Measurements from ENCODE around the gene MPO. TPM values are rescaled to one million over a fixed set of nuclear protein-coding genes. Genes with fewer than 3 reads are reported as not detected.

MPO gene
- total RNA-seq, 1 donor from 2014 or later = not detected

GRCh38 chr17:58263773-58264172 is 17.0 kb downstream of the MPO start:
- no peaks in the 10 kb centered on the region for H3K4me1 Mint-ChIP-seq (ENCODE audit: low read depth)
- peaks cover 2% of the 10 kb centered on the region for H3K36me3 Mint-ChIP-seq (ENCODE audit: low read depth)
- no peak for DNase-seq (ENCODE audit: low spot score)
- no peak for TF ChIP-seq CTCF (IDR thresholded peaks at IDR 0.05)
- H3K27me3 Mint-ChIP-seq (ENCODE audit: low read depth) = peaks cover 56% of the 10 kb centered on the region
- H3K9me3 Mint-ChIP-seq (ENCODE audit: low read depth) = peaks cover 11% of the 10 kb centered on the region
- H3K4me3 Mint-ChIP-seq (ENCODE audit: unreplicated experiment) = no peak overlapping the region
- no peak overlapping the region for H3K27ac Mint-ChIP-seq (ENCODE audit: unreplicated experiment)

GRCh38 chr17:58262149-58262548 is 18.6 kb downstream of the MPO start:
- Mint-ChIP-seq H3K36me3 (ENCODE audit: low read depth) (peaks cover 2% of the 10 kb centered on the region), H3K4me1 (ENCODE audit: low read depth) (no peaks in the 10 kb centered on the region), H3K9me3 (ENCODE audit: low read depth) (peaks cover 11% of the 10 kb centered on the region), H3K4me3 (ENCODE audit: unreplicated experiment) (no peak overlapping the region), H3K27me3 (ENCODE audit: low read depth) (peaks cover 69% of the 10 kb centered on the region), H3K27ac (ENCODE audit: unreplicated experiment) (no peak overlapping the region)
- no peak for DNase-seq (ENCODE audit: low spot score)
- no peak for TF ChIP-seq CTCF (IDR thresholded peaks at IDR 0.05)

- Mint-ChIP-seq H3K27ac (ENCODE audit: unreplicated experiment) (no peak overlapping the region), H3K27me3 (ENCODE audit: low read depth) (peaks cover 72% of the 10 kb centered on the region), H3K4me3 (ENCODE audit: unreplicated experiment) (no peak overlapping the region), H3K9me3 (ENCODE audit: low read depth) (no peaks in the 10 kb centered on the region), H3K4me1 (ENCODE audit: low read depth) (peaks cover 4% of the 10 kb centered on the region), H3K36me3 (ENCODE audit: low read depth) (no peaks in the 10 kb centered on the region)
- peak; percentile 65 for DNase-seq (ENCODE audit: low spot score)
- TF ChIP-seq CTCF (IDR thresholded peaks at IDR 0.05) = no peak
Measured at GRCh38 chr17:58254803-58255202, 25.9 kb downstream of the MPO start.

GRCh38 chr17:58253082-58253481 is 27.7 kb downstream of the MPO start:
- Mint-ChIP-seq H3K27me3 (ENCODE audit: low read depth) (peaks cover 65% of the 10 kb centered on the region), H3K4me1 (ENCODE audit: low read depth) (peaks cover 4% of the 10 kb centered on the region), H3K4me3 (ENCODE audit: unreplicated experiment) (no peak overlapping the region), H3K9me3 (ENCODE audit: low read depth) (no peaks in the 10 kb centered on the region), H3K36me3 (ENCODE audit: low read depth) (no peaks in the 10 kb centered on the region), H3K27ac (ENCODE audit: unreplicated experiment) (no peak overlapping the region)
- DNase-seq (ENCODE audit: low spot score) = no peak
- TF ChIP-seq CTCF (IDR thresholded peaks at IDR 0.05) = no peak

- peaks cover 4% of the 10 kb centered on the region for H3K4me1 Mint-ChIP-seq (ENCODE audit: low read depth)
- H3K27ac Mint-ChIP-seq (ENCODE audit: unreplicated experiment) = no peak overlapping the region
- H3K27me3 Mint-ChIP-seq (ENCODE audit: low read depth) = peaks cover 56% of the 10 kb centered on the region
- no peak overlapping the region for H3K4me3 Mint-ChIP-seq (ENCODE audit: unreplicated experiment)
- no peaks in the 10 kb centered on the region for H3K36me3 Mint-ChIP-seq (ENCODE audit: low read depth)
- TF ChIP-seq CTCF (IDR thresholded peaks at IDR 0.05) = no peak
- DNase-seq (ENCODE audit: low spot score) = no peak
- H3K9me3 Mint-ChIP-seq (ENCODE audit: low read depth) = no peaks in the 10 kb centered on the region
Measured at GRCh38 chr17:58252141-58252540, 28.6 kb downstream of the MPO start.

Measured in chondrocyte (in vitro differentiated cells).